WERI-Rb-1 (cell line): ENCODE measurements around the gene DGKB.

Experiments
- DNase-seq: peaks from one replicate; pipeline ENCODE4 v3.0.0-alpha.2; 2020
- H3K27ac ChIP-seq: fragments of 250-450 bp; sonication (Bioruptor Pico); 2 replicates; pipeline ENCODE4 v1.5.1; 2020; ENCODE audit warnings: mild to moderate bottlenecking, moderate library complexity
- H3K27me3 ChIP-seq: fragments of 250-450 bp; sonication (Bioruptor Pico); 2 replicates; pipeline ENCODE4 v1.5.1; 2021; ENCODE audit warnings: mild to moderate bottlenecking, low read depth, moderate library complexity; ENCODE audit not compliant: insufficient read depth, severe bottlenecking
- H3K36me3 ChIP-seq: fragments of 250-450 bp; sonication (Bioruptor Pico); 2 replicates; pipeline ENCODE4 v1.5.1; 2020; ENCODE audit warnings: mild to moderate bottlenecking, moderate library complexity
- H3K4me3 ChIP-seq: 2 replicates; pipeline ENCODE4 v1.5.1; 2011; ENCODE audit warnings: low read depth, mild to moderate bottlenecking, control low read depth, low read length
- H3K9me3 ChIP-seq: fragments of 250-450 bp; sonication (Bioruptor Pico); 2 replicates; pipeline ENCODE4 v1.5.1; 2021; ENCODE audit warnings: mild to moderate bottlenecking, moderate library complexity; ENCODE audit not compliant: severe bottlenecking
- CTCF ChIP-seq: IDR thresholded peaks from 2 replicates; pipeline ENCODE4 v1.5.1; 2011; ENCODE audit warnings: low read depth, mild to moderate bottlenecking, control low read depth, inconsistent platforms, low read length

The DGKB gene

GRCh38 chr7:14839307-14839706 lies 63.2 kb downstream of the DGKB start:
- H3K27me3 ChIP-seq: no peaks in the 10 kb centered on the region
- H3K27ac ChIP-seq: no peak overlapping the region
- no peaks in the 10 kb centered on the region for H3K36me3 ChIP-seq
- no peaks in the 10 kb centered on the region for H3K9me3 ChIP-seq
- DNase-seq: no peak
- H3K4me3 ChIP-seq: no peak overlapping the region
- no peak for TF ChIP-seq CTCF

GRCh38 chr7:14837216-14837615 lies 65.3 kb downstream of the DGKB start:
- no peaks in the 10 kb centered on the region for H3K27me3 ChIP-seq
- no peaks in the 10 kb centered on the region for H3K9me3 ChIP-seq
- no peak overlapping the region for H3K27ac ChIP-seq
- no peak for TF ChIP-seq CTCF
- no peak for DNase-seq
- no peaks in the 10 kb centered on the region for H3K36me3 ChIP-seq
- H3K4me3 ChIP-seq: no peak overlapping the region

DNA sequence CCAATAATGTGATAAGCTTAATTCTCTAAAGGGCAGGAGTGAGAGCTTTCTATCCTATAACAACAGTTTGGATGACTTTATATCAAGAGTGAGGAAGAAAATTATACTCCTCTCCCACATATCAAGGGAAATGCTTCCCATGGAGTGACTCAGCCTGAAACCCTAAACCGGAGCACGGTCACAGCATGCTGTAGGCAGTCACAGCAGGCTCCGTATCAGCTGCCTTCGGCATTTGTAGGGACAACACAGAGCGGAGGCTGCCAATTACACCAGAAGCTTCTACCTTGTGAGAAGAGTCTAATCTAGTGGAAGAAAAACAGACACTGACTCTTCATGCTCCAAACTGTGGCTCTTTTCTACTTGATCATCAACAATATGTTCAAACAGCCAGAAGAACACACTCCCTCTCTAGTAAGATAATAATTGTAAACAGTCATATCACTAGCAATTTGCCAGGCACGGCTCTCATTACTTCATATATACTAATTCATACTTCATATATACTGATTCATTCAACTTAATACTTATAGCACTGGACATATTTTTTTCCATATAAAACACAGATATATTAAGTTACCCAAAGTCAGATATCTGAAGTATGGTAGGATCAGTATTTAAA lies 65.9 kb downstream of the DGKB start:
- no peak for TF ChIP-seq CTCF
- no peak for DNase-seq
- Histone ChIP-seq H3K36me3 (no peaks in the 10 kb centered on the region), H3K27me3 (no peaks in the 10 kb centered on the region), H3K9me3 (no peaks in the 10 kb centered on the region), H3K27ac (no peak overlapping the region), H3K4me3 (no peak overlapping the region)

DNA sequence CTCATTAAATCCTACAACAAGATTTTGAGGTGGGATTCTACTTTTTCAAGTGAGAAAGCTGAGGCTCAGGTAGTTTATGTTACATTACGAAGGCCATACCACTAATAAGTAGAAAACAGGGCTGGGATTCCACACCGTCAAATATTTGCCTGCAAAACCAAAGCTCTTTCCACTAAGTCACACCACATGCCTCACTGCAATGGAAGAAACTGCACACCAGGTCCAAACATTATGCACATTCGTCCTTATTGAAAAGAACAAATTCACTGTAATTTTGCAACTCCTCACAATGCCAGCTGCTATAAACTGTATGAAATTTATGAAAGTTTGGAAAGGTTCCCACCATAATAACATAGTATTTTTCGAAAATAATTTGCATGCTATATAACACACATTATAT lies 66.5 kb downstream of the DGKB start:
- H3K36me3 ChIP-seq: no peaks in the 10 kb centered on the region
- no peaks in the 10 kb centered on the region for H3K9me3 ChIP-seq
- TF ChIP-seq CTCF: no peak
- H3K27ac ChIP-seq: no peak overlapping the region
- H3K27me3 ChIP-seq: no peaks in the 10 kb centered on the region
- no peak for DNase-seq
- H3K4me3 ChIP-seq: no peak overlapping the region

DNA sequence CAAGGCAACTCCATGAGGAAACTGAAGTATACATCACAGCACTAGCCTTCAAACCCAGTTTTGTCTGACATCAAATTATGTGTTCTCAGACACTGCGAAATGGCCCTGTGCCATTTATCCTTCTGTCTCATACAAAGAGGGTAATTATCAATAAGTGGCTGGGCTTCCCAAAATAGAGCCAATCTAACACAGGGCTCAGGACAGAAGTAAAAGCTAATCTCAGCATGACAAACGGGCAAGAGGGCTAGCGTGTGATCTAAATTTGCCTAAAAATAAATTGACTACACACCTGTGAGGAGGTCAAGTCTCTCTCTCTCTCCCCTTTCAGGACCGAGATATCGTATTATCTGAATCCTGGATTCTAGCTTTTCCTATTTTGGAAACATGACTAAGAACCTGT lies 67.2 kb downstream of the DGKB start:
- no peak for TF ChIP-seq CTCF
- no peak for DNase-seq
- no peaks in the 10 kb centered on the region for H3K9me3 ChIP-seq
- no peaks in the 10 kb centered on the region for H3K36me3 ChIP-seq
- no peak overlapping the region for H3K27ac ChIP-seq
- H3K27me3 ChIP-seq: no peaks in the 10 kb centered on the region
- no peak overlapping the region for H3K4me3 ChIP-seq

DNA sequence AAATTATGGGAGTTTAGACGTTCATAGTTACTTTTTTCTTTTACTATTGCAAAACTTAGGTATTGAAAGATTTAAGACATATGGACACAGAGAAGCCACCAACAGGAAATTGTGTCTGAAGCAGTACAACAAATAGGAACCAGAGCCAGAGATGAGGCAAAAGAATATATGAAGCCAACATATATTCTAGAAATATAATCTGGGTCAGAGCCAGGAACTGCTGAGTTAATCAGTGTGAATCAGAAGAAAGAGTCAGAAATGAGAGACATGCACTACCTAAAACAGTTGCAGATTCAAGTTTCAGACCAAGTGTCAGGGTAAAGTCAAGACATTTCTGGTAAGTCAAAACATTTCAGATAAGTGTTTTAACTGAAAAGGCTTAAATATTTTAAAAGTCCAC lies 67.7 kb downstream of the DGKB start:
- no peaks in the 10 kb centered on the region for H3K9me3 ChIP-seq
- H3K4me3 ChIP-seq: no peak overlapping the region
- no peak overlapping the region for H3K27ac ChIP-seq
- H3K36me3 ChIP-seq: no peaks in the 10 kb centered on the region
- no peak for TF ChIP-seq CTCF
- no peaks in the 10 kb centered on the region for H3K27me3 ChIP-seq
- DNase-seq: no peak
